Activated CD4-positive, alpha-beta T cell treated with anti-CD3 and anti-CD28 coated beads for 48 hours (primary cell): ENCODE results near the gene GSTM2.
A peak's percentile ranks its signal among the peaks of the same experiment; 100 is the strongest.

Experiments used
- DNase-seq: peaks from one replicate; pipeline ENCODE4 v3.0.0-alpha.2; 2020

The GSTM2 gene

GRCh38 chr1:109630081-109630897, 37.6 kb upstream of the GSTM2 start:
- DNase-seq: peak; percentile 52

DNA sequence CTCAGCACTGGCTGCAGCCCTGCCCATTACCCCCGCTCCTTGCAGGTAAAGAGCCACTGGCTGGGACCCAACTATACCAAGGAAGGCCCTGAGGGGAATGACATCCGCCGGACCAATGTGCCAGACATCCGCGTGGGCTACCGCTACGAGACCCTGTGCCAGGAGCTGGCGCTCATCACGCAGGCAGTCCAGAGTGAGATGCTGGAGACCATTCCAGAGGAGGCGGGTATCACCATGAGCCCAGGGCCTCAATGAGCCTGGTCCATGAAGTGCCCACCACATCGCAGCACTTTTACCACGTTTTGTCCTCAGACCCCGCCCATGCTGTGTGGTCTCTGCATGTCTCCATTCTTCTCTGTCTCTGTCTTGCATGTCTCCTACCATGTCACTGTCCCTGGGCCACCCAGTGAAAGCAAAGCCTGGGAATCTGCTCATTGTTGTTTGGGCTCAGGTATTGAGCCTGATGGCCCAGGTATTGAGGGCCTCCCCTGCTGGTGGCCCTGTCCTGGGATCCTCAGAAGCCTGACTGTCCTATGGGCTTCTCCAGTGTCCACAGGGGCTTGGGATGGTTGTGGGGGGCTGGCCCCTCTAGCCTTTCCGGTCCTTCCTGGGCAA, 36.9 kb upstream of the GSTM2 start:
- no peak for DNase-seq

GRCh38 chr1:109631513-109632505, 36.0 kb upstream of the GSTM2 start:
- DNase-seq: no peak

DNA sequence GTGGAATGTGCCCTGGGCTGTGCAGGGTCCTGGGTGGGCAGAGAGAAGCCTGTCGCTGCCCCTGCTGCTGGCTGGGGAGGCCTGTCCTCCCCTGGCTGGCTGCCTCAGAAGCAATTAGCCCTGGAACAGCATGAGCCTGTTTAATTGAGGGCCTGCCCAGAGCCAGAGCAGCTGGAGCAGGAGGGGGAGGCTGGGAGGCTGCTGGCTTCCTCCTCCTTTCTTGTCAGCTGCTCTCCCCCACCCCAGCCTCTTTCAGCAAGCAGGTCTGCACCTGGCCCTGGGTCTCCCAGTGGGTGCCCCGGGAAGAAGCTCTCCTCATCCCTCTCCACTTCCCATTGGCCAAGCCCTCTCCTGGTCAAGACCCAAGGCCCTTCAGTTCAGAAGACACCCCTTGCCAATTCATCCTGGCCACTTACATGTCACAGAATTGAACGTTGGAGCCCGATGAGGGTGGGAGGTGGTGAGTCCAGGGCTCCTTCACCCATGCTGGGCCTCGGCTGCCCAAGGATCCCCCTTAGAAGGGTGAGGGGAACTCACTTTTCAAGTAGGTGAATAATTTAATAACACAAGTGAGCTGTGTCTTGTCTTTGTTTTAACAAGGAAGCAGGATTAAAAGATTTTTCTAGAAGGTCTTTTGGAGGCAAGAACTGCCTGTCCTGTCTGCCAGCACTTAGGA, 35.0 kb upstream of the GSTM2 start:
- DNase-seq: no peak

GRCh38 chr1:109634292-109634691, 33.6 kb upstream of the GSTM2 start:
- DNase-seq: peak; percentile 31

DNA sequence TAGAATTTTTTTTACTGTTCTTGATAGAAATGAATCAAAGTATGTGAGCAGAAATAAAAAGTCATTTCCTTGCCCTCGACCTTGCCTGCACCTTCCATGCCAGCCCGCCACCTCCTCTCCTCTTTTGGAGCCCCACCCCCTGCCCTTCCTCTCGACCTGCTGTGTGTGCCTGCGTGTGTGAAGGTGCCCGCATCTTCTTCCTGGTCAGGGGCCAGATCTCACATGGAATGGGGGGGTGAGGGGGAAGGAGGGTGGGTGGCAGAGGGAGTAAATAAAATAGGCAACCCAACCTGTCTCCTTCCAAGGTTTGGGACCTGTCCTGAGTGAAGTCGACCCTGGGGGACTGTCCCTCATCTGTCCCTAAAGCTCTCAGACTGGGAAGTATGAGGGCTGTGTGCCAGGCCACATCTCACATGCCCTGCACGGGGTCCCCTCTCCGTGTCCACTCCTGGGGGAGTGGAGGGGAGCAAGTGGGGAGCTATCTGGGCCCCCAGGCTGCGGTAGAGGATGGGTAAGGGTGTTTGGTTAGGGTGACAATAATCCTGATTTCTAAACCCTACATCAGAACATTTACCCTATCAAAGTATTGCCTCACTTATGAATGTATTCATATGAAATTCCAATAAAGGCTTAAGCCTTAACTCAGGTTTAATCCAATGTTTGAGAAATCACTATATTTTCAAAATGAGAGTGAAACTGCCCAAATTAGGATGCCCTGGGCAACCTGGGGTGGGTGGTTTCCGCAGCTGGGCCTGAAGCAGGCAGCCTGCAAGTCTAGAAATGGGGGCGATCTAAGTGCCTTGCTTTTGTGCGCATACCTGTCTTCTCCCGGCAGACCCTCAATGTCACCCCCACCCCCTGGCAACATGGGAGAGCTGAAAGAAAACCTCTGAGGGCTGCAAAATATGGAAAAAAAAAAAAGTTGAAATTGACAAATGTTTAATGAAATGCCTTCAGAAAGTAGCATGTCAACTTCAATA, 32.8 kb upstream of the GSTM2 start:
- no peak for DNase-seq

GRCh38 chr1:109635862-109636200, 32.0 kb upstream of the GSTM2 start:
- no peak for DNase-seq

DNA sequence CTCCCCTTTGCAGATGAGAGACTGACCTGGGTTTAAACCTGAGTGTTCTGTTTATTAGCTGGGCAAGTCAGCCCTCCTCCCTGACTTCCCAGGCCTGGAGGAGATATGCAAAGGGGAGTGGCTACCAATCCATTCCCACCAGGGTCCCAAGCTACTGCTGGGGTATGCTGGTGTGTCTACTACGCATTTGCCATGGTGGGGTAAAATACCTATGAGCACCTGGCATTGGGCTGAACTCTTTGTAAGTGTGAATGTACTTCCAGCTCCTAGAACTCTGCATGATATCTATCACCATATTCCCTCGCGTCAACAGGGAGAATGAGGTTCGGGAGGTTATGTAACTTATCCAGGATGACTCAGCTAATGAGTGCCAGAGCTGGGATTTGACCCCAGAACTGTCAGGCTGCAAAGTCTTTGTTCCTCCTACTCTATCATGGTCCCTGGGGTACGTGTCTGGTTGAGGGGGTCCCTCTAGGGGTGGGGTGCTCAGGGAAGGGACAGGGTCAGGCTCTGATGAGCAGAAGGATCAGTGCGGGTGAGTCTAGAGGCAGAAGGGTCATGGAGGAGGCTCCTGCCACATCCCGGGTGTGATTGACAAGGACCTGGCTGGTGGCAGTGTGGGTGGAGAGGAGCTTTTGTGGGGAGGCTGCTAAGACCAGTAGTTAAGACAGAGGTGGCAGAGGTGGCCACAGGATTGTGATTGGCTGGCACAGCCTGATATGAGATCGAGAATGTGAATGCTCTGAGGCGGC, 31.5 kb upstream of the GSTM2 start:
- no peak for DNase-seq

- no peak for DNase-seq
Observed at GRCh38 chr1:109637446-109637845, 30.4 kb upstream of the GSTM2 start.

GRCh38 chr1:109639063-109639840, 28.6 kb upstream of the GSTM2 start:
- no peak for DNase-seq

- no peak for DNase-seq
Observed at GRCh38 chr1:109639841-109640184, 28.0 kb upstream of the GSTM2 start.

GRCh38 chr1:109640285-109640865, 27.5 kb upstream of the GSTM2 start:
- DNase-seq: peak; percentile 95

- DNase-seq: no peak
Observed at GRCh38 chr1:109641078-109641740, 26.6 kb upstream of the GSTM2 start.

GRCh38 chr1:109641861-109642260, 26.0 kb upstream of the GSTM2 start:
- DNase-seq: no peak

DNA sequence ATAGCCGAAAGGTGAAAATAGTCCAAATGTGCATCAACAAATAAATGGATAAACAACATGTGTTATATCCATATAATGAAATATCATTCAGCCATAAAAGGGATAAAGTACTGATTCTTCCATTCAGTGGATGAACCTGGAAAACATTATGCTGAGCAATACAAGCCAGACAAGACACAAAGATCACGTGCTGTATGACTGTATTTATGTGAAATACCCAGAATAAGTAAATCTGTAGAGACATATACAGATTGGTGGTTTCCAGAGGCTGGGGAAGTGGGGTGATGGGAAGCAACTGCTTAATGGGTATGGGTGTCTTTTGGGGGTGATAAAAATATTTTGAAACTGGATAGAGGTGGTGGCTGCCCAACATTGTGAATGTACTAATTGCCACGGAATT, 25.2 kb upstream of the GSTM2 start:
- DNase-seq: no peak

DNA sequence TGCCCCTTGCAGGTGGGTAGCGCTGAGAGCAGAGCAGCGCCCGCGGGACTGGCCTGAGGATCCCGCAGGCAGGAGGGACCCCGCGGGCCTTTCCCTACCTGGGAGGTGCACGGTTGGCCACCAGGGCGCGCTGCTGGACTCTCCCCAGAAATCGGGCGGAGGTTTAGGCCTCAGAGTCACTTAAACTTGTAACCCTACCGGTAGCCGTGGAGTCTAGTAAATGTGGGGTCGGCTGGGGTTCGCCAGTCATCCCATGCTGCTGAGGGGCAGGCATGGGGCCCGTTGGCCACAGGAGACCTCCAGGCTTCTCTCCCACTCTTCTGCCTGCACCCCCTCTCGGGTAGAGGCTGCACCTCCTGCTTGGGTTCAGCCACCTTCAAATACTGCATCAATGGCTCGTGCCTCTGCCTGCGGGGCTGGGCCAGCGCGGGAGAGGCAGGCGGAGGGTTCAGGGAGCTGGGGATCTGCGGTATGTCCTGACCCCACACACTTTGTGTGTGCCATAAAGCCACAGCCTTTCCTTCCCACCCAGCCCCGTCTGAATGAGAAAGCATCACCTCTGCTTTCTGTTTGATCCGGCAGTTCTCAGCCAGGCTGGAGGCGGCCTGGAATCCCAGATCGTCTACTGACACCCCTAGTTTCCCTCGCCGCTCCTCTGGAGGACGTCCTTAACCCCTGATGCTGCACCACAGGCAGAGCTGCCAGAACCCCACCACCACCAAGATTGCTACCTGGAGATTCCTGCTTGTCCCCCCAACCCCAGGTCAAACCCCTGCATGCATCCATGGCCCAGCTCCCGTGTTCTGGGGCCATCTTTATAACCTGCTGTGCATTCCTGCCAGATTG, 24.2 kb upstream of the GSTM2 start:
- peak; percentile 94 for DNase-seq

DNA sequence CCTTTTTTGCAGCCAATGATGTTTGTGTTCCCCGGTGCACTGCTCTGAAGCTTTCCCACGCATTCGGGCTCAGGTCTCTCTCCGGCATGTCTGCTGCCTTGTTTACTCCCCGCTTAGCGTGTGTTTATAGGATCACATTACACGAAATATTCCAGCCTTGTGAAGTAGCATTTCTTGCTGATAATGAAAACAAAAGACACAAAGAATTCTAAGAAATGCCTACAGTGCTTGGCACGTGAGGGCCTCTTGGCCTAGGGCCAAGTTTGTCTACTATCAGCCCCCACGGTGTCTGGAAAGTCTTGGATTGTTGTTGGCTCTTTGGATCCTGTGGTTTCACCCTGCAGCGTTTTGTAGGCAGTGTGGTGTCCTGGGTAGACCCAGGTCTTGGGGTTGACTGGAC, 23.2 kb upstream of the GSTM2 start:
- DNase-seq: no peak

DNA sequence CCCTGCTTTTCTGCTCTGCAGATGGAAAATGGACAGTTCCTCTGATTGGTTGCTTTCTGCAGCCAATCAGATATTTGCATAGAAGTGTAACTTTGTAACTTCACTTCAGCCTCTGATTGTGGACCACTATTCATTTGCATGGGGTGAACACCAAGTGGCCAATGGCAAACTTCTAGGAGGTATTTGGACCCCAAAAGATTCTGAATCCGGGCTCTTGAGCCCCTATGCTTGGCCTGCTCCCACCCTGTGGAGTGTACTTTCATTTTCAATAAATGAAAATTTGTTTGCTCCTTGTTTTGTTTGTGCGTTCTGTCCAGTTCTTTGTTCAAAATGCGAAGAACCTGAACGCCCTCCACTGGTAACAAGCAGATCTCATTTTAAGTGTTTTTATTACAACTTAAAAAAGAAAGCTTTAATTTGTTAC, 18.4 kb upstream of the GSTM2 start:
- DNase-seq: no peak
